ENCODE measurements around the gene ARHGEF26. TPM values are rescaled to one million over a fixed set of nuclear protein-coding genes. Genes with fewer than 3 reads are reported as not detected.

ARHGEF26 gene
- total and polyA plus RNA-seq, 9 donors = 9.4 to 20.1 (median 12.2) TPM

DNA sequence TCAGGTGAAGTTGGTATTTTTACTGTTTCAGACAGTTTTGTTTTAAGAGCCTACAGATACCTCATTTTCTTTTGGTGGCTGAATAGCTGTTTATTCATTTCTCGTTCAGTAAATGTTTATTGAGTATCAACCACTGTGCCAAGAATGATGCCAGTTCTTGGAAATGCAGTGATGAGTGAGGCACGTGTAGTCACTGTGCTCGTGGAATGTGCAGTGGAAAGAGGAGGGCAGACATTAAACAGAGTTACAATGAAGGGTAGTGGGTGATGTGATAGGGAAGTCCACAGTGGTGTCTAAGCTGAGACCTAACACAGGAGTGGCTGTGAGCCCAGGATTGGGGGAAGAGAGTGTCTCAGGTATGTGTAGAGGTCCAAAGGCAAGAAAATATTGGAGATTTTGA is 73.7 kb downstream of the ARHGEF26 start:
- 95% methylated on average over 3 of the region's 3 CpGs for WGBS (ENCODE audit: insufficient coverage)
- peaks cover 13% of the 10 kb centered on the region for H3K36me3 ChIP-seq (ENCODE audit: control insufficient read depth, insufficient read depth, low read length)
- H3K9me3 ChIP-seq (replicated peaks; ENCODE audit: control insufficient read depth, low read depth, low read length) = no peaks in the 10 kb centered on the region
- H3K4me3 ChIP-seq (ENCODE audit: low read length) = no peak overlapping the region
- no peak overlapping the region for H3K27ac ChIP-seq (ENCODE audit: low read length)
- no peak for DNase-seq
- no peaks in the 10 kb centered on the region for H3K27me3 ChIP-seq (ENCODE audit: control insufficient read depth, insufficient read depth, low read length)
- no peaks in the 10 kb centered on the region for H3K4me1 ChIP-seq (ENCODE audit: control insufficient read depth, insufficient read depth, low read length)

- Histone ChIP-seq H3K9me3 (replicated peaks; ENCODE audit: control insufficient read depth, low read depth, low read length) (no peaks in the 10 kb centered on the region), H3K27ac (ENCODE audit: low read length) (no peak overlapping the region), H3K4me1 (ENCODE audit: control insufficient read depth, insufficient read depth, low read length) (no peaks in the 10 kb centered on the region), H3K27me3 (ENCODE audit: control insufficient read depth, insufficient read depth, low read length) (no peaks in the 10 kb centered on the region), H3K36me3 (ENCODE audit: control insufficient read depth, insufficient read depth, low read length) (peaks cover 13% of the 10 kb centered on the region), H3K4me3 (ENCODE audit: low read length) (no peak overlapping the region)
- no peak for DNase-seq
- 74% methylated on average over 6 of the region's 6 CpGs for WGBS (ENCODE audit: insufficient coverage)
These were observed 74.6 kb downstream of the ARHGEF26 start for GRCh38 chr3:154195620-154196356.

DNA sequence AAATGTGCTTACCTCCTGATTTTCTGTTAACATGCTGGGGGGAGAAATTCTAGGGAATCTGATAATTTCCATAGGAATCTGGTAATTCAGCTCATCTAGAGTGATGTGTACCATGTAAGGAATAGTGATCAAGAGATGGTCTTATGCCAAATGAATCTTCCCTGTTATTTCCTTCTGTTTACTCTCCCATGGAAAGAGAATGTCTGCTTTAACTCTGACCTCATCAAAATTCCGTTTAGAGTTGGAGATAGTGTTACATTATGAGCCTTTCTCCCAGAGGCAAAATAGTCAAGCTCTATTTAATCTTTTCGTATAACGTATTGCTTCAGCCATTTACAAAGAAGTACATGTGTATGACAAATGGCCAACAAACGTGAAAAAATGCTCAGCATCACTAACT is 76.6 kb downstream of the ARHGEF26 start:
- H3K27ac ChIP-seq (ENCODE audit: low read length) = no peak overlapping the region
- WGBS (ENCODE audit: insufficient coverage) = no CpG with 5 or more reads among the region's 4 CpGs
- no peaks in the 10 kb centered on the region for H3K4me1 ChIP-seq (ENCODE audit: control insufficient read depth, insufficient read depth, low read length)
- H3K36me3 ChIP-seq (ENCODE audit: control insufficient read depth, insufficient read depth, low read length) = peaks cover 9% of the 10 kb centered on the region
- H3K9me3 ChIP-seq (replicated peaks; ENCODE audit: control insufficient read depth, low read depth, low read length) = no peaks in the 10 kb centered on the region
- peak; percentile 14 for DNase-seq
- no peaks in the 10 kb centered on the region for H3K27me3 ChIP-seq (ENCODE audit: control insufficient read depth, insufficient read depth, low read length)
- no peak overlapping the region for H3K4me3 ChIP-seq (ENCODE audit: low read length)

DNA sequence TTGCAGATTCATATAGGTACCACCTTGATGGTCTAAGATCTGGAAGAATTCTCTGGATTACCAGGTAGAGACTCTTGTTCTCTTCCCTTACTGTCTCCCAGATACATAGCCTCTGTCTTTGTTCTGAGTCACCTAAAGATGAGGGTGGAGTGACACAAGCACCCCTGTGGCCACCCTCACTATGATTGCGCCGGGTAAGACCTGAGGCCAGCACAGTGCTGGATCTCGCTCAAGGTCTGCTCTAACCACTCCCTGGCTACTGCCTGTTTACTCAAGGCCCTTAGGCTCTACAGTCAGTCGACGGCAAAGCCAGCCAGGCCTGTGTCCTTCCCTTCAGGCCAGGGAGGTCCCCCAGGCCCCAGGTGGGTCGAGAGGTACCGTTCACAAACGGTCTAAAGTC is 88.3 kb downstream of the ARHGEF26 start:
- WGBS (ENCODE audit: insufficient coverage) = 97% methylated on average over 8 of the region's 8 CpGs
- no peak overlapping the region for H3K4me3 ChIP-seq (ENCODE audit: low read length)
- no peaks in the 10 kb centered on the region for H3K4me1 ChIP-seq (ENCODE audit: control insufficient read depth, insufficient read depth, low read length)
- no peak overlapping the region for H3K27ac ChIP-seq (ENCODE audit: low read length)
- no peak for DNase-seq
- H3K9me3 ChIP-seq (replicated peaks; ENCODE audit: control insufficient read depth, low read depth, low read length) = peaks cover 11% of the 10 kb centered on the region
- peaks cover 6% of the 10 kb centered on the region for H3K36me3 ChIP-seq (ENCODE audit: control insufficient read depth, insufficient read depth, low read length)
- H3K27me3 ChIP-seq (ENCODE audit: control insufficient read depth, insufficient read depth, low read length) = no peaks in the 10 kb centered on the region

GRCh38 chr3:154210986-154211385 is 89.8 kb downstream of the ARHGEF26 start:
- no peak overlapping the region for H3K4me3 ChIP-seq (ENCODE audit: low read length)
- no peak for DNase-seq
- H3K36me3 ChIP-seq (ENCODE audit: control insufficient read depth, insufficient read depth, low read length) = peaks cover 5% of the 10 kb centered on the region
- no peak overlapping the region for H3K27ac ChIP-seq (ENCODE audit: low read length)
- H3K27me3 ChIP-seq (ENCODE audit: control insufficient read depth, insufficient read depth, low read length) = no peaks in the 10 kb centered on the region
- H3K9me3 ChIP-seq (replicated peaks; ENCODE audit: control insufficient read depth, low read depth, low read length) = peaks cover 9% of the 10 kb centered on the region
- 100% methylated on average over 1 of the region's 1 CpG for WGBS (ENCODE audit: insufficient coverage)
- no peaks in the 10 kb centered on the region for H3K4me1 ChIP-seq (ENCODE audit: control insufficient read depth, insufficient read depth, low read length)

- 85% methylated on average over 2 of the region's 2 CpGs for WGBS (ENCODE audit: insufficient coverage)
- no peaks in the 10 kb centered on the region for H3K27me3 ChIP-seq (ENCODE audit: control insufficient read depth, insufficient read depth, low read length)
These were observed 93.1 kb downstream of the ARHGEF26 start for GRCh38 chr3:154214306-154214705.

DNA sequence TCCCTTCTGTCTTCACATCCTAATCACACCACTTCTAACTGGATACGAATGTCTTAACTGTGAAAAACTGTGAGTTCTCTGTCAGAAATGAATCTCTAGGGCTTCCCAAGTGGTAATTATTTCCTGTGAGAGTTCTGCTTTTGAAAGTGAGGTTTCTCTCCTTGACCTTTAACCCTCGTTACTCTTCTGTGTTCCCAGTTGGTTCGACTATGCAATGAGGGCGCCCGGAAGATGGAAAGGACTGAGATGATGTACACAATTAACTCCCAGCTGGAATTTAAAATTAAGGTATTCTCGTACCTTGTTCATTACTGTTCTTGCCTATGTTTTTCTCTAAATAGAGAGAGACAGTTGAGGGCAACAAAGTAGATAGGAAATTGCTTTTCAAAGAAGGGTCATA is 96.5 kb downstream of the ARHGEF26 start:
- no CpG with 5 or more reads among the region's 6 CpGs for WGBS (ENCODE audit: insufficient coverage)
- Histone ChIP-seq H3K9me3 (replicated peaks; ENCODE audit: control insufficient read depth, low read depth, low read length) (no peaks in the 10 kb centered on the region), H3K4me3 (ENCODE audit: low read length) (no peak overlapping the region), H3K27ac (ENCODE audit: low read length) (no peak overlapping the region), H3K27me3 (ENCODE audit: control insufficient read depth, insufficient read depth, low read length) (no peaks in the 10 kb centered on the region), H3K4me1 (ENCODE audit: control insufficient read depth, insufficient read depth, low read length) (no peaks in the 10 kb centered on the region), H3K36me3 (ENCODE audit: control insufficient read depth, insufficient read depth, low read length) (peaks cover 3% of the 10 kb centered on the region)
- DNase-seq = no peak

More at GRCh38 chr3:154214306-154214705, 93.1 kb downstream of the ARHGEF26 start:
- Histone ChIP-seq H3K4me3 (ENCODE audit: low read length) (no peak overlapping the region), H3K4me1 (ENCODE audit: control insufficient read depth, insufficient read depth, low read length) (no peaks in the 10 kb centered on the region), H3K9me3 (replicated peaks; ENCODE audit: control insufficient read depth, low read depth, low read length) (no peaks in the 10 kb centered on the region), H3K27ac (ENCODE audit: low read length) (no peak overlapping the region), H3K36me3 (ENCODE audit: control insufficient read depth, insufficient read depth, low read length) (no peaks in the 10 kb centered on the region)
- DNase-seq = no peak

DNA sequence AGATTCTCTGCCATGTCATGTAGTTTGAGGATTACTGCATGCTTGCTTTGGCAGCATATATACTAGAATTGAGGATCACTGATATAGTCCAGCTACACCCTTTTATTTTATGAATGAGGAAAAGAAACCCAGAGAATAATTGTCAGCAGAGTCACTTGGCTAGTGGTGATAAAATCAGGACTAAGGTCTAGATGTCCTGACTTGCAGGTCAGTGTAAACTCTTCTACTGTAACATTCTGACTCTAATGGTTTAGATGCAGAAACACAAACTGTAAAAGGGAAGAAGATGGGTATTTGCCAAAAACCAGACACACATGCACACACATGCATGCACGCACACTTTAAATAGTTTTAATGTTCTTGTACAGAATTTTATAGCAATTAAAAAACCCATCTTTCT is 97.5 kb downstream of the ARHGEF26 start:
- Histone ChIP-seq H3K36me3 (ENCODE audit: control insufficient read depth, insufficient read depth, low read length) (peaks cover 3% of the 10 kb centered on the region), H3K27ac (ENCODE audit: low read length) (no peak overlapping the region), H3K4me1 (ENCODE audit: control insufficient read depth, insufficient read depth, low read length) (no peaks in the 10 kb centered on the region), H3K9me3 (replicated peaks; ENCODE audit: control insufficient read depth, low read depth, low read length) (no peaks in the 10 kb centered on the region), H3K4me3 (ENCODE audit: low read length) (no peak overlapping the region), H3K27me3 (ENCODE audit: control insufficient read depth, insufficient read depth, low read length) (no peaks in the 10 kb centered on the region)
- no CpG with 5 or more reads among the region's 1 CpG for WGBS (ENCODE audit: insufficient coverage)
- DNase-seq = no peak

- Histone ChIP-seq H3K9me3 (replicated peaks; ENCODE audit: control insufficient read depth, low read depth, low read length) (no peaks in the 10 kb centered on the region), H3K4me3 (ENCODE audit: low read length) (no peak overlapping the region), H3K27me3 (ENCODE audit: control insufficient read depth, insufficient read depth, low read length) (no peaks in the 10 kb centered on the region), H3K27ac (ENCODE audit: low read length) (no peak overlapping the region), H3K36me3 (ENCODE audit: control insufficient read depth, insufficient read depth, low read length) (peaks cover 3% of the 10 kb centered on the region), H3K4me1 (ENCODE audit: control insufficient read depth, insufficient read depth, low read length) (peaks cover 2% of the 10 kb centered on the region)
- 78% methylated on average over 1 of the region's 2 CpGs for WGBS (ENCODE audit: insufficient coverage)
- no peak for DNase-seq
These were observed 99.3 kb downstream of the ARHGEF26 start for GRCh38 chr3:154220462-154220861.

DNA sequence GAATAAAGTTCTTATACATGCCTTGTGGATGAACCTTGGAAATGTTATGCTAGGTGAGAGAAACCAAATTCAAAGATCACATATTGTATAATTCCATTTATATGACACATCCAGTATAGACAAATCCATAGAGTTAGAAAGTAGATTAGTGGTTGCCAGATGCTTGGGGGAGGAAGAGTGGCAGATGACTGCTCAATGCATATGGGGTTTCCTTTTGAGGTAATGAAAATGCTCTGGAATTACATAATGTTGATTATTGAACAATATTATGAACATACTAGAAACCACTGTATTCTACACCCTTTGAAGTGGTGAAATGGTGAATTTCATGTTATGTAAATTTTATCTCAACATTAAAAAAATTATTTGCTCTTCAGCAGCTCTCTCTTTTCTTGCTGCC is 102.3 kb downstream of the ARHGEF26 start:
- Histone ChIP-seq H3K27me3 (ENCODE audit: control insufficient read depth, insufficient read depth, low read length) (no peaks in the 10 kb centered on the region), H3K4me1 (ENCODE audit: control insufficient read depth, insufficient read depth, low read length) (peaks cover 2% of the 10 kb centered on the region), H3K36me3 (ENCODE audit: control insufficient read depth, insufficient read depth, low read length) (peaks cover 3% of the 10 kb centered on the region), H3K27ac (ENCODE audit: low read length) (no peak overlapping the region), H3K4me3 (ENCODE audit: low read length) (no peak overlapping the region), H3K9me3 (replicated peaks; ENCODE audit: control insufficient read depth, low read depth, low read length) (no peaks in the 10 kb centered on the region)
- DNase-seq = no peak

DNA sequence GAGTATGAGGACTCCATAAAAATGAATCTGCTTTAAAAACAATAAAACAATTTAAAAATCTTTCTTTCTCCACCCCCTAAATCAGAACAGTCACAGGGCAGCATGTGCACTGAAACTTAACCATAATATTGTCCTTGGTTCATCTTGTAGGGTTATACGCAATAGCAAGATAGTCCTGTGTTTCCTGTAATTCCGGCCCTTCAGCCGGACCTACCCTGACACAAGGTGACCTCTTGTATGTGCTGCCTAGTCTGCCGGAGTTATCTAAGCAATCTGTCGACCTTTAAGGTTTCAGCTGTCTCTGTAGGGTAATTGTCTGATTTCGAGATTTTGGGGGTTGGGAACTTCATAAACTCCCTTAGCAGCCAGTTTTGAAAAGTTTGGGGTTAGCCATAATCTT is 103.2 kb downstream of the ARHGEF26 start:
- DNase-seq = peak; percentile 41
- Histone ChIP-seq H3K27me3 (ENCODE audit: control insufficient read depth, insufficient read depth, low read length) (no peaks in the 10 kb centered on the region), H3K4me3 (ENCODE audit: low read length) (no peak overlapping the region), H3K27ac (ENCODE audit: low read length) (peak overlapping the region; percentile 78), H3K4me1 (ENCODE audit: control insufficient read depth, insufficient read depth, low read length) (peaks cover 5% of the 10 kb centered on the region), H3K36me3 (ENCODE audit: control insufficient read depth, insufficient read depth, low read length) (peaks cover 5% of the 10 kb centered on the region), H3K9me3 (replicated peaks; ENCODE audit: control insufficient read depth, low read depth, low read length) (no peaks in the 10 kb centered on the region)
- WGBS (ENCODE audit: insufficient coverage) = no CpG with 5 or more reads among the region's 6 CpGs

Data from muscle of leg (tissue), 11 donors.